Urothelium cell line (cell line): ENCODE results near the gene SIL1.

Source experiments
- DNase-seq: peaks from one replicate; pipeline ENCODE4 v3.0.0; 2011; ENCODE audit warnings: low spot score, mixed read lengths
- FAIRE-seq: peaks from 2 replicates; lab custom pipeline; 2011; peaks lifted over from hg19 to GRCh38; lab: Jason Lieb, UNC

Gene SIL1

GRCh38 chr5:138900281-138900965, 297.7 kb downstream of the SIL1 start:
- FAIRE-seq (no peak), DNase-seq (peak; percentile 9)

GRCh38 chr5:138898742-138899141, 299.4 kb downstream of the SIL1 start:
- FAIRE-seq: no peak
- no peak for DNase-seq

GRCh38 chr5:138898299-138898698, 299.9 kb downstream of the SIL1 start:
- no peak for DNase-seq
- no peak for FAIRE-seq
